ENCODE results near the gene GTPBP3. TPM values are rescaled to one million over a fixed set of nuclear protein-coding genes. Genes with fewer than 3 reads are reported as not detected.

Gene GTPBP3
- total and polyA plus RNA-seq, 9 of the 15 experiments (the other 6 are each of a cell fraction or from before 2014, with no cell fraction given), result 4.9 to 124 (median 22.6) TPM

DNA sequence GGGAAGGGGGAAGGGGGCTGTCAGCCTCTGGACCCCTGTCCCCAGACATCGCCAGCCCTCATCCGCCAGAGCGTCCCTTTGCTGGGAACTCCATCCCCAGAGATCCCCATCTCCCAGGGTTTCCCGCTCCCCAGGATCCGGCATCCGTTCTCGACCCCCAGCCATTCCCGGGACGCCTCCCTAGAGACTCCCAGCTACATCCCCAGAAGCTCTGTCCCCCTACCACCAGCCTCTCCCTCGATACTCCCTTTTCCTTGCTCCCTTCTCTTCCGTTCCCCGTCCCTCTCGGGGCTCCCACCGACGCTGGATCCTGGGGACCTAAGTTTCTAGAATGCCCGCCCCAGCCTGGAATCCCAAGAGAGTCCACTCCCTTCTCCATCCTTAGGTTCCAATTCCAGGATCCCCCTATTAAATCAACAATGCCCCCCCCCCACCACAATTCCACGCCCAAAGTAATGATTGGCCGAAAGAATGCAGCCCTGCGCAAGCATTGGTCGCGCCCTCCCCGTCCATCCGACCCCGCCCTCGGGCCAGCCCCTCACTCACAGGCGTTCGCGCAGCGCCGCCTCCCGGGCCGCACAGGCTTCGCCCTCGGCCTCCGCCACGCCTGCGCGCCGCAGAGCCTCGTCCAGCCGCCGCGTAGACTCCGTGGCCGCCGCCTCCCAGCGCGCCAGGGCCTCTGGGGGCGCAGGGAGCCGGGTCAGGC is 53.5 kb downstream of the GTPBP3 start (continued):
- TF ChIP-seq POU5F1 (IDR thresholded peaks at IDR 0.05; ENCODE audit: borderline replicate concordance, low read depth, low read length, partially characterized antibody) (no peak), CC2D1A (IDR thresholded peaks at IDR 0.05) (0 out of 2 replicates have a peak, but pooled peaks have one; percentile 24), CREB1 (IDR thresholded peaks at IDR 0.05) (peak; percentile 62; the same call in 1 of the 2 replicates), CREB1 (CRISPR knock-in tag; IDR thresholded peaks at IDR 0.05) (peak; percentile 74), EWSR1 (IDR thresholded peaks at IDR 0.05; ENCODE audit: borderline replicate concordance, low read depth, partially characterized antibody) (no peak), STAG1 (CRISPR knock-in tag; IDR thresholded peaks at IDR 0.05; ENCODE audit: borderline replicate concordance) (peak; percentile 50; the same call in 1 of the 2 replicates), ADNP (tag; IDR thresholded peaks at IDR 0.05) (no peak), TBP (optimal IDR thresholded peaks at IDR 0.05; ENCODE audit: low read depth, low read length) (no peak), CBX3 (IDR thresholded peaks at IDR 0.05; ENCODE audit: borderline replicate concordance in 1 of 2, low read length in 2 of 2) (peak in 1 of 2 experiments; percentile 54; a peak in 1 of 3 replicates), RBM22 (IDR thresholded peaks at IDR 0.05; ENCODE audit: low read depth, low read length, poor library complexity, severe bottlenecking) (peak; percentile 31), BDP1 (IDR thresholded peaks at IDR 0.05; ENCODE audit: insufficient read depth, insufficient read length) (no peak), CREBBP (IDR thresholded peaks at IDR 0.05; ENCODE audit: low read depth, low read length) (no peak), WHSC1 (IDR thresholded peaks at IDR 0.05; ENCODE audit: low read length) (no peak), RBM25 (IDR thresholded peaks at IDR 0.05; ENCODE audit: low read depth, low read length, severe bottlenecking) (peak; percentile 81), SAFB (IDR thresholded peaks at IDR 0.05; ENCODE audit: borderline replicate concordance, low read depth, low read length) (0 out of 2 replicates have a peak, but pooled peaks have one; percentile 22), SNRNP70 (optimal IDR thresholded peaks at IDR 0.05; ENCODE audit: low read depth, low read length) (no peak), PURB (CRISPR knock-in tag; IDR thresholded peaks at IDR 0.05; ENCODE audit: low read depth) (no peak), MAFG (tag; conservative IDR thresholded peaks at IDR 0.05) (no peak), NR2C1 (IDR thresholded peaks at IDR 0.05) (no peak), NR2C1 (tag; IDR thresholded peaks at IDR 0.05) (no peak), EHMT2 (IDR thresholded peaks at IDR 0.05) (no peak), TEAD4 (IDR thresholded peaks at IDR 0.05; ENCODE audit: low read length) (no peak), TEAD4 (CRISPR knock-in tag; IDR thresholded peaks at IDR 0.05; ENCODE audit: borderline replicate concordance) (no peak), TEAD2 (tag; IDR thresholded peaks at IDR 0.05) (no peak), HNRNPLL (IDR thresholded peaks at IDR 0.05; ENCODE audit: low read depth, low read length, poor library complexity, severe bottlenecking) (peak; percentile 92)
- TF ChIP-seq, protein P1, sequence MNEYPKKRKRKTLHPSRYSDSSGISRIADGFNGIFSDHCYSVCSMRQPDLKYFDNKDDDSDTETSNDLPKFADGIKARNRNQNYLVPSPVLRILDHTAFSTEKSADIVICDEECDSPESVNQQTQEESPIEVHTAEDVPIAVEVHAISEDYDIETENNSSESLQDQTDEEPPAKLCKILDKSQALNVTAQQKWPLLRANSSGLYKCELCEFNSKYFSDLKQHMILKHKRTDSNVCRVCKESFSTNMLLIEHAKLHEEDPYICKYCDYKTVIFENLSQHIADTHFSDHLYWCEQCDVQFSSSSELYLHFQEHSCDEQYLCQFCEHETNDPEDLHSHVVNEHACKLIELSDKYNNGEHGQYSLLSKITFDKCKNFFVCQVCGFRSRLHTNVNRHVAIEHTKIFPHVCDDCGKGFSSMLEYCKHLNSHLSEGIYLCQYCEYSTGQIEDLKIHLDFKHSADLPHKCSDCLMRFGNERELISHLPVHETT (CRISPR knock-in tag; conservative IDR thresholded peaks at IDR 0.05 in 1 of 2, IDR thresholded peaks at IDR 0.05 in 1 of 2), result no peak
- TF ChIP-seq, protein P2, sequence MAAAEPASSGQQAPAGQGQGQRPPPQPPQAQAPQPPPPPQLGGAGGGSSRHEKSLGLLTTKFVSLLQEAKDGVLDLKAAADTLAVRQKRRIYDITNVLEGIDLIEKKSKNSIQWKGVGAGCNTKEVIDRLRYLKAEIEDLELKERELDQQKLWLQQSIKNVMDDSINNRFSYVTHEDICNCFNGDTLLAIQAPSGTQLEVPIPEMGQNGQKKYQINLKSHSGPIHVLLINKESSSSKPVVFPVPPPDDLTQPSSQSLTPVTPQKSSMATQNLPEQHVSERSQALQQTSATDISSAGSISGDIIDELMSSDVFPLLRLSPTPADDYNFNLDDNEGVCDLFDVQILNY (CRISPR knock-in tag; IDR thresholded peaks at IDR 0.05), result no peak; the same call in 1 of the 2 replicates
- TF ChIP-seq, protein P3, sequence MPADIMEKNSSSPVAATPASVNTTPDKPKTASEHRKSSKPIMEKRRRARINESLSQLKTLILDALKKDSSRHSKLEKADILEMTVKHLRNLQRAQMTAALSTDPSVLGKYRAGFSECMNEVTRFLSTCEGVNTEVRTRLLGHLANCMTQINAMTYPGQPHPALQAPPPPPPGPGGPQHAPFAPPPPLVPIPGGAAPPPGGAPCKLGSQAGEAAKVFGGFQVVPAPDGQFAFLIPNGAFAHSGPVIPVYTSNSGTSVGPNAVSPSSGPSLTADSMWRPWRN (IDR thresholded peaks at IDR 0.05; ENCODE audit: low read depth), result no peak
